ENCODE data around the gene PIGZ. TPM values are rescaled to one million over a fixed set of nuclear protein-coding genes. Genes with fewer than 3 reads are reported as not detected.

The PIGZ gene
- total RNA-seq, 4 donors from 2014 or later: 5.5 to 10.2 (median 8.4) TPM

DNA sequence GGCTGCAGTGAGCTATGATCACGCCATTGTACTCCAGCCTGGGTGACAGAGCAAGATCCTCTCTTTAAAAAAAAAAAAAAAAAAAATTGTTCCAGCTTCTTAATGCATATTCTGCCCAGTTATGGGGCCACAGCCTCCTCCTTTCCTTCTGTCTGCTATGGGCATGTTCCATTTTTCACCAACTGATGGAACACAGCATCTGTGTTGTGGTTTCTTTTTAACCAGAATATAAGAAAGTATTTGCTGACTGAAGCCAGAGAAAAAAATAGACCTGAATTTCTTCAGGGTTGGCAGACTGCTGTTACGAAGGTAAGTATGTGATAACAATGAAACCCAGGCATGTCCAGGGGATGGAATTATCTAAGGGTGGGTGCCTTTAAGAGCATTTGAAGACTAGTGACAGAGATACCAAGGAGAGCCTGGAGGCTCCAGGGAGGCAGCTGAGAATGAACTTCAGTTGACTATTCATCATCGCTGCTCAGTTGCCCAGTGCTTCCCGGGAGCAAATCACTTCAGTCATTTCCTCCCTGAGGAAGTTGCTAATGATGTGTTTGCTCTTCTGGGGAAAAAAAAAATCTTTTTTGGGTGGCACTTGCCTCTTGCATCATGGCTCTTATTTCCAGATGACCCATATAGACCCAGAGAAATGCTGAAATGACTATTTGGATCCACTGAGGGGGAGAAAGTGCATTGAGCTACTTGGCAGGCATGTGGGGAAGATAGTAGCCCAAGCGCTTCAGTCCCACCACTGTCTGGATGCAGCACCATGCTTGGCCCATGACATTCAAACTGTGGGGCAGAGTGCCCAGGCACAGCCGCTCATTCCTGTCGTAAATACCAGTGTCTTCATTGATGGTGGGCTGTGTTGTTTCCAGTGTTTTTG lies 40.8 kb downstream of the PIGZ start:
- TF ChIP-seq, protein P1, sequence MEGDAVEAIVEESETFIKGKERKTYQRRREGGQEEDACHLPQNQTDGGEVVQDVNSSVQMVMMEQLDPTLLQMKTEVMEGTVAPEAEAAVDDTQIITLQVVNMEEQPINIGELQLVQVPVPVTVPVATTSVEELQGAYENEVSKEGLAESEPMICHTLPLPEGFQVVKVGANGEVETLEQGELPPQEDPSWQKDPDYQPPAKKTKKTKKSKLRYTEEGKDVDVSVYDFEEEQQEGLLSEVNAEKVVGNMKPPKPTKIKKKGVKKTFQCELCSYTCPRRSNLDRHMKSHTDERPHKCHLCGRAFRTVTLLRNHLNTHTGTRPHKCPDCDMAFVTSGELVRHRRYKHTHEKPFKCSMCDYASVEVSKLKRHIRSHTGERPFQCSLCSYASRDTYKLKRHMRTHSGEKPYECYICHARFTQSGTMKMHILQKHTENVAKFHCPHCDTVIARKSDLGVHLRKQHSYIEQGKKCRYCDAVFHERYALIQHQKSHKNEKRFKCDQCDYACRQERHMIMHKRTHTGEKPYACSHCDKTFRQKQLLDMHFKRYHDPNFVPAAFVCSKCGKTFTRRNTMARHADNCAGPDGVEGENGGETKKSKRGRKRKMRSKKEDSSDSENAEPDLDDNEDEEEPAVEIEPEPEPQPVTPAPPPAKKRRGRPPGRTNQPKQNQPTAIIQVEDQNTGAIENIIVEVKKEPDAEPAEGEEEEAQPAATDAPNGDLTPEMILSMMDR (IDR thresholded peaks at IDR 0.05): no peak
- DNase-seq (ENCODE audit: low spot score): no peak
- no peak for ATAC-seq (ENCODE audit: low FRiP score)

DNA sequence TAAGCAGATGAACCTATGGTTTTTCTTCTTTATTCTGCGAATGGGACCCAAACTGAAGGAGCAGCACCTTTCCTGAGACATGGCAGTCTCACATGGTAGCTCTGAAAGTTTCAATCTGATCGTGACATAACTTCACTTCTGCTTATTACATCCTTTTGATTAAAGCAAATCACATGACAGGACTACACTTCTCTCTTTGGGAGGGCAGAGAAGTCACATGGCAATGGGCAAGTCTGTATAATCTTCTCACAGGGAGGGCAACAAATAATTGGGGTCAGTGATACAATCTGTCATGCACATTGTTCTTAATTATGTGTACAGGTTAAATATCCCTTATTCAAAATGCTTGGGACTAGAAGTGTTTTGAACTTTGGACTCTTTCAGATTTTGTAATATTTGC lies 47.9 kb downstream of the PIGZ start:
- no peak for ATAC-seq (ENCODE audit: low FRiP score)
- TF ChIP-seq, protein P1 (IDR thresholded peaks at IDR 0.05): no peak

DNA sequence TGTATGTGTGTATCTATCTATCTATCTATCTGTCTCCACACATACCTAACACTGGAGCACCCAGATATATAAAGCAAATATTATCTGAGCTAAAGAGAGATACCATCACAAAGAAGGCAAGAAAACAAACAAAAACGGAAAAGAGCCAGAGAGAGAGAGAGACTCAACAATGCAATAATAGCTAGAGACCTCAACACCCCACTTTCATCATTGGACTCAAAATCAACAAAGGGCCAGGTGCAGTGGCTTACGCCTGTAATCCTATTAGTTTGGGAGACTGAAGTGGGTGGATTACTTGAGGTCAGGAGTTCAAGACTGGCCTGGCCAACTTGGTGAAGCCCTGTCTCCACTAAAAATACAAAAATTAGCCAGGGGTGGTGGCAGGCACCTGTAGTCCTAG lies 49.7 kb downstream of the PIGZ start:
- TF ChIP-seq, protein P1 (IDR thresholded peaks at IDR 0.05): no peak
- ATAC-seq (ENCODE audit: low FRiP score): no peak
- no peak for DNase-seq (ENCODE audit: low spot score)

More for the DNA sequence above, 47.9 kb downstream of the PIGZ start:
- DNase-seq (ENCODE audit: low spot score): no peak

DNA sequence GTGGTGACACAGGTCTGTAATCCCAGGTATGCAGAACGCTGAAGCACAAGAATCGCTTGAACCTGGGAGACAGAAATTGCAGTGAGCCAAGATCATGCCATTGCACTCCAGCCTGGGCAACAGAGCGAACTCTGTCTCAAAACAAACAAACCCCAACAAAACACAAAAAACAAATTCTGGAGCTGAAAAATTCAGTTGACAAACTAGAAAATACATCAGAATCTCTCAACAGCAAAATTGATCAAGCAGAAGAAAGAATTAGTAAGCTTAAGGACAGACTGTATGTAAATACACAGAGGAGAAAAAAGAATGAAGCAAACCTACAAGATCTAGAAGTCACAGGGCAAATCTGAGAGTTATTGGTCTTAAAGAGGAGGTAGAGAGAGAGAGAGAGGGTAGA lies 51.6 kb downstream of the PIGZ start:
- TF ChIP-seq, protein P1 (IDR thresholded peaks at IDR 0.05): no peak
- DNase-seq (ENCODE audit: low spot score) (no peak), ATAC-seq (ENCODE audit: low FRiP score) (no peak)

DNA sequence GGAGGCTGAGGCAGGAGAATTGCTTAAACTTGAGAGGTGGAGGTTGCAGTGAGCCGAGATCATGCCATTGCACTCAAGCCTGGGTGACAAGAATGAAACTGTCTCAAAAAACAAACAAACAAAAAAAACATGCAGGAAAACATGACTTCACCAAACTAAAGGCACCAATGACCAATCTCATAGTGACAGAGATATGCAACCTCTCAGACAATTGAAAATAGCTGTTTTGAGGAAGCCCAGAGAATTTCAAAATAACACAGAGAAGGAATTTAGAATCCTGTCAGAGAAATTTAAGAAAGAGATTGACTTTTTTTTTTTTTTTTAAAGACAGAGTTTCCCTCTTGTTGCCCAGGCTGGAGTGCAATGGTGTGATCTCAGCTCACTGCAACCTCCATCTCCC lies 52.4 kb downstream of the PIGZ start:
- TF ChIP-seq, protein P1 (IDR thresholded peaks at IDR 0.05): no peak
- ATAC-seq (ENCODE audit: low FRiP score): no peak
- no peak for DNase-seq (ENCODE audit: low spot score)

DNA sequence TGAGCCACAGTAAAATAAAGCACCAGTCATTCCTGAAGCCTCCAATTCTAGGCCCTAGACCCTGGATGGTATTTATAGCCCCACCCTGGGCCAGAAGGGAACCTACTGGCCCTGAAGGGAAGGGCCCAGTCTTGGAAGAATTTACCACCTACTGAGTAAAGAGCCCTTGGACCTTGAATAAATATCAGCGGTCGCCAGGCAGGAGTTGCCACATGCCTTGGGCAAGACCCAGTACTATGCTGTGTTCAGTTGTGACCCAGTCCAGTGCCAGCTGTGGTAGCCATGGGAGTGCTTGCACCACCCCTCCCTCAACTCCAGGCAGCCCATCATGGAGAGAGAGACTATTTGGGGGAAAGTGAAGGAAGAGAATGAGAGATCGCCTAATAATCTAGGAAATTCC lies 53.3 kb downstream of the PIGZ start:
- ATAC-seq (ENCODE audit: low FRiP score) (no peak), DNase-seq (ENCODE audit: low spot score) (no peak)
- TF ChIP-seq, protein P1 (IDR thresholded peaks at IDR 0.05): no peak

DNA sequence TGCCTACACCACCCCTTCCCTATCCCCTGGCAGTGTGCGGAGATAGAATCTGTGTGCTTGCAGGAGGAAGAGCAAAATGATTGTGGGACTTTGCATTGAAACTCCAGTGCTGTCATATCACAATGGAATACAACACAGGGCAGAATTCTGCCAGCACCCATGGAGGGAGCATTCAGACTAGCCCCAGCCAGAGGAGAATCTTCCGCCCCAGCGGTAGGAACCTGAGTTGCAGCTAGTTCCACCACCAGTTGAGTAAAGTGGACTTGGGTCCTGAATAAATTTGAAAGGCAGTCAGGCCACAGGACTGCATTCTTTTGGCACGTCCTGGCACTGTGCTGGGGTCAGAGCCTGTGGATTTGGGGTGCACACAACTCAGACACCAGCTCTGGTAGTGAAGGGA lies 53.8 kb downstream of the PIGZ start:
- TF ChIP-seq, protein P1 (IDR thresholded peaks at IDR 0.05): no peak
- ATAC-seq (ENCODE audit: low FRiP score) (no peak), DNase-seq (ENCODE audit: low spot score) (no peak)

All from omental fat pad (tissue), 4 donors.